IMR-90 (cell line): ENCODE data around the gene SLC22A31. TPM values are rescaled to one million over a fixed set of nuclear protein-coding genes. Genes with fewer than 3 reads are reported as not detected.

Experiments
- ATAC-seq: fragments of 200-7000 bp; cut with Tn5 transposase; 2 replicates; pipeline ENCODE4 v1.9.1; 2020; ENCODE audit warnings: low read depth, mild to moderate bottlenecking, moderate library complexity
- BruUV-seq: library from RNA; stranded (reverse); fragments of 400-500 nt; replicated peaks from 2 replicates; lab custom pipeline; 2021; lab: Mats Ljungman, UMichigan
- CTCF ChIA-PET: fragments of 300-600 bp; formaldehyde crosslinking; extraction: SDS; loops from one replicate; lab custom pipeline; 2021; ENCODE audit warnings: antibody characterized with exemption; lab: Yijun Ruan, JAX
- POLR2A ChIA-PET: fragments of 300-600 bp; sonication (Branson Sonifier 250); formaldehyde crosslinking; loops from one replicate; lab custom pipeline; 2022; ENCODE audit warnings: antibody characterized with exemption; ENCODE audit not compliant: unreplicated experiment; lab: Charles Lee
- DNase-seq: peaks from one replicate; pipeline ENCODE4 v3.0.0; 2013
- H2AFZ ChIP-seq: replicated peaks from 2 replicates; pipeline ENCODE3; 2013; ENCODE audit warnings: low read length, mild to moderate bottlenecking; ENCODE audit not compliant: poor library complexity
- H2AK5ac ChIP-seq: 2 replicates; pipeline ENCODE4 v1.6.1; 2013; ENCODE audit warnings: low read depth, low read length, inconsistent platforms
- H2AK9ac ChIP-seq: replicated peaks from 2 replicates; pipeline ENCODE3; 2013; ENCODE audit warnings: mild to moderate bottlenecking, low read depth, low read length, moderate library complexity; ENCODE audit not compliant: poor library complexity
- H2BK120ac ChIP-seq: 2 replicates; pipeline ENCODE4 v1.6.1; 2013; ENCODE audit warnings: low read depth, low read length, inconsistent platforms
- H2BK15ac ChIP-seq: 3 replicates; pipeline ENCODE4 v1.6.1; 2013; ENCODE audit warnings: low read depth, low read length, inconsistent platforms
- H2BK20ac ChIP-seq: 2 replicates; pipeline ENCODE4 v1.6.1; 2013; ENCODE audit warnings: low read depth, mild to moderate bottlenecking, inconsistent platforms, low read length, moderate library complexity
- H2BK5ac ChIP-seq: 2 replicates; pipeline ENCODE4 v1.6.1; 2013; ENCODE audit warnings: mild to moderate bottlenecking, low read depth, low read length, inconsistent platforms; ENCODE audit not compliant: poor library complexity, severe bottlenecking
- H3K14ac ChIP-seq: replicated peaks from 2 replicates; pipeline ENCODE4 v1.6.1; 2013; ENCODE audit warnings: low read depth, low read length, inconsistent platforms
- H3K18ac ChIP-seq: 2 replicates; pipeline ENCODE4 v1.6.1; 2013; ENCODE audit warnings: low read depth, low read length, control low read depth
- H3K23ac ChIP-seq: 2 replicates; pipeline ENCODE4 v1.6.1; 2013; ENCODE audit warnings: low read depth, low read length, inconsistent platforms
- H3K27ac ChIP-seq: 2 replicates; pipeline ENCODE4 v1.5.1; 2013; ENCODE audit warnings: mild to moderate bottlenecking, control low read depth, low read length; ENCODE audit not compliant: insufficient read depth
- H3K27me3 ChIP-seq: 2 replicates; pipeline ENCODE4 v1.6.1; 2013; ENCODE audit warnings: low read length; ENCODE audit not compliant: control insufficient read depth, insufficient read depth
- H3K36me3 ChIP-seq: 2 replicates; pipeline ENCODE4 v1.6.1; 2013; ENCODE audit warnings: low read length, mixed read lengths; ENCODE audit not compliant: control insufficient read depth, insufficient read depth
- H3K4ac ChIP-seq: 2 replicates; pipeline ENCODE4 v1.6.1; 2013; ENCODE audit warnings: low read depth, low read length, inconsistent platforms
- H3K4me1 ChIP-seq: 2 replicates; pipeline ENCODE4 v1.6.1; 2013; ENCODE audit warnings: low read length, mixed read lengths; ENCODE audit not compliant: control insufficient read depth, insufficient read depth
- H3K4me2 ChIP-seq: 2 replicates; pipeline ENCODE4 v1.6.1; 2013; ENCODE audit warnings: low read depth, mild to moderate bottlenecking, control low read depth, low read length, moderate library complexity
- H3K4me3 ChIP-seq: 2 replicates; pipeline ENCODE4 v1.5.1; 2013; ENCODE audit warnings: low read depth, mild to moderate bottlenecking, control low read depth, low read length, moderate library complexity; ENCODE audit not compliant: insufficient read depth
- H3K56ac ChIP-seq: 2 replicates; pipeline ENCODE4 v1.6.1; 2013; ENCODE audit warnings: low read length, inconsistent platforms; ENCODE audit not compliant: insufficient read depth; ENCODE audit errors: extremely low read depth
- H3K79me1 ChIP-seq, 2 experiments: 2 replicates each; pipeline ENCODE4 v1.6.1; 2013; ENCODE audit warnings: low read length in 2 of 2, inconsistent platforms in 1 of 2, low read depth in 1 of 2
- H3K9ac ChIP-seq: 2 replicates; pipeline ENCODE4 v1.6.1; 2013; ENCODE audit warnings: low read depth, low read length, control low read depth
- H3K9me1 ChIP-seq: 2 replicates; pipeline ENCODE4 v1.6.1; 2013; ENCODE audit warnings: low read length, inconsistent platforms; ENCODE audit not compliant: insufficient read depth
- H3K9me3 ChIP-seq: 2 replicates; pipeline ENCODE4 v1.6.1; 2013; ENCODE audit warnings: low read length; ENCODE audit not compliant: control insufficient read depth, insufficient read depth
- H4K20me1 ChIP-seq: 2 replicates; pipeline ENCODE4 v1.6.1; 2013; ENCODE audit warnings: low read length, inconsistent platforms; ENCODE audit not compliant: insufficient read depth
- H4K5ac ChIP-seq: 2 replicates; pipeline ENCODE4 v1.6.1; 2013; ENCODE audit warnings: mild to moderate bottlenecking, low read depth, low read length, control low read depth
- H4K8ac ChIP-seq, 2 experiments: 2 replicates each; pipeline ENCODE4 v1.6.1; 2013; ENCODE audit warnings: low read depth in 2 of 2, low read length in 2 of 2, control low read depth in 1 of 2, inconsistent platforms in 1 of 2
- H4K91ac ChIP-seq: 2 replicates; pipeline ENCODE4 v1.6.1; 2013; ENCODE audit warnings: low read depth, low read length, inconsistent platforms; ENCODE audit not compliant: insufficient read depth
- BHLHE40 ChIP-seq: fragments of 150-350 bp; IDR thresholded peaks from 2 replicates; pipeline ENCODE4 v1.6.1; 2016; ENCODE audit warnings: mild to moderate bottlenecking, low read depth, low read length
- CEBPB ChIP-seq: IDR thresholded peaks from 2 replicates; pipeline ENCODE4 v1.6.1; 2012; ENCODE audit warnings: low read depth, low read length, improper control_type of control experiment
- CTCF ChIP-seq: conservative IDR thresholded peaks from 2 replicates; pipeline ENCODE4 v1.5.1; 2012; ENCODE audit warnings: mild to moderate bottlenecking, low read depth, low read length, improper control_type of control experiment
- ELK1 ChIP-seq: fragments of 150-350 bp; IDR thresholded peaks from 2 replicates; pipeline ENCODE4 v1.6.1; 2016; ENCODE audit warnings: low read depth, mild to moderate bottlenecking, low read length, moderate library complexity, borderline replicate concordance
- FOS ChIP-seq: fragments of 150-350 bp; IDR thresholded peaks from 2 replicates; pipeline ENCODE4 v1.6.1; 2016; ENCODE audit warnings: low read depth, low read length
- MAZ ChIP-seq: IDR thresholded peaks from 2 replicates; pipeline ENCODE4 v1.6.1; 2012; ENCODE audit warnings: low read depth, mild to moderate bottlenecking, low read length, improper control_type of control experiment, moderate library complexity, borderline replicate concordance
- MXI1 ChIP-seq: IDR thresholded peaks from 2 replicates; pipeline ENCODE4 v1.6.1; 2012; ENCODE audit warnings: low read depth, mild to moderate bottlenecking, low read length, moderate library complexity, borderline replicate concordance
- POLR2A ChIP-seq: IDR thresholded peaks from 2 replicates; pipeline ENCODE4 v1.6.1; 2012; ENCODE audit warnings: mild to moderate bottlenecking, low read depth, low read length
- RCOR1 ChIP-seq: IDR thresholded peaks from 2 replicates; pipeline ENCODE4 v1.6.1; 2012; ENCODE audit warnings: mild to moderate bottlenecking, low read length, improper control_type of control experiment; ENCODE audit not compliant: insufficient replicate concordance
- SMC3 ChIP-seq: fragments of 150-350 bp; IDR thresholded peaks from 2 replicates; pipeline ENCODE4 v1.6.1; 2016; ENCODE audit warnings: low read depth, mild to moderate bottlenecking, antibody characterized with exemption, low read length, moderate library complexity
- USF2 ChIP-seq: fragments of 150-350 bp; IDR thresholded peaks from 2 replicates; pipeline ENCODE4 v1.6.1; 2017; ENCODE audit warnings: mild to moderate bottlenecking, antibody characterized with exemption, low read length, low read depth
- WGBS, 2 experiments: methylation state at CpG; one replicate each; pipeline versions ENCODE4 v1.1.5 to v1.1.7; 2013; ENCODE audit warnings: missing lambda C conversion rate in 2 of 2; ENCODE audit not compliant: insufficient read length in 1 of 2; ENCODE audit errors: extremely low coverage in 2 of 2; 5-methylcytosine and 5-hydroxymethylcytosine counted together
- dilution Hi-C: fragments of 300-500 bp; cut with HindIII; formaldehyde crosslinking; loops from one replicate; pipeline ENCODE4 v1.14.3; 2018; ENCODE audit warnings: low sequenced_read_pairs; ENCODE audit not compliant: unreplicated experiment
- in situ Hi-C: fragments of 300-500 bp; cut with MboI; formaldehyde crosslinking; loops from 3 replicates; pipeline ENCODE4 v1.14.3; 2019; ENCODE audit warnings: low sequenced_read_pairs, inconsistent platforms, mixed read lengths
- intact Hi-C: fragments of 100-400 bp; cut with micrococcal nuclease; formaldehyde crosslinking; loops from 2 replicates; pipeline ENCODE4 v1.10.0; 2022
- polyA plus RNA-seq, 3 experiments: library from polyadenylated mRNA; depleted of rRNA; stranded (reverse); fragments of >200 nt; gene quantifications; 2 replicates each; pipeline ENCODE4 v1.2.3, GENCODE V29; 2012; ENCODE audit warnings: low replicate concordance in 1 of 3
- total RNA-seq: library from RNA; depleted of rRNA; stranded (reverse); fragments of >200 nt; gene quantifications from 2 replicates; pipeline ENCODE4 v1.2.3, GENCODE V29; 2012

The SLC22A31 gene
- total and polyA plus RNA-seq, 2 of the 4 experiments (the other 2 are of a cell fraction), result 0.18 to 5.5 TPM

- Histone ChIP-seq H3K9me1 (no peaks in the 10 kb centered on the region), H2AK9ac (no peak overlapping the region), H3K27ac (no peak overlapping the region), H2BK15ac (no peak overlapping the region), H3K4me3 (no peak overlapping the region), H3K9me3 (no peaks in the 10 kb centered on the region), H4K8ac (no peak overlapping the region), H2BK5ac (no peak overlapping the region), H3K36me3 (no peaks in the 10 kb centered on the region), H2BK20ac (no peak overlapping the region), H3K9ac (no peak overlapping the region), H3K4me1 (no peaks in the 10 kb centered on the region), H4K91ac (no peak overlapping the region), H3K79me1 (no peaks in the 10 kb centered on the region), H3K14ac (no peak overlapping the region), H2AK5ac (no peak overlapping the region), H2AFZ (no peak overlapping the region), H4K20me1 (no peaks in the 10 kb centered on the region; the same call in 1 of the 2 replicates), H2BK120ac (no peak overlapping the region), H3K4ac (no peak overlapping the region), H3K18ac (no peak overlapping the region), H3K4me2 (no peak overlapping the region), H3K56ac (no peak overlapping the region), H4K5ac (no peak overlapping the region), H3K23ac (no peak overlapping the region), H3K27me3 (peaks cover 41% of the 10 kb centered on the region)
- dilution Hi-C loops (no loop called here), intact Hi-C loops (no loop called here), in situ Hi-C loops (no loop called here)
- CTCF ChIA-PET, result no interaction called here
- no TSS peak for BruUV-seq
- 85% methylated on average over 8 of the region's 24 CpGs; no CpG with 5 or more reads in 1 of the 2 experiments for WGBS, 2 experiments
- POLR2A ChIA-PET, result no interaction called here
- DNase-seq, result no peak
- TF ChIP-seq USF2, result no peak
- TF ChIP-seq SMC3, result no peak
- TF ChIP-seq POLR2A, result no peak
- no peak for TF ChIP-seq BHLHE40
- no peak for TF ChIP-seq ELK1
- TF ChIP-seq MAZ, result no peak
- TF ChIP-seq CEBPB, result no peak
- TF ChIP-seq MXI1, result no peak
- no peak for TF ChIP-seq RCOR1
- TF ChIP-seq CTCF, result no peak
- no peak for TF ChIP-seq FOS
- no peak for ATAC-seq
Measured at GRCh38 chr16:89178453-89179147, 21.7 kb downstream of the SLC22A31 start.
